Neural cell (in vitro differentiated cells): ENCODE results near the gene DAGLB. TPM values are rescaled to one million over a fixed set of nuclear protein-coding genes. Genes with fewer than 3 reads are reported as not detected.

Source experiments
- H2AFZ ChIP-seq: fragments of 200-600, 300-800 bp; sonication (generic), shearing (Covaris generic); 2 replicates; pipeline ENCODE4 v1.6.0; 2014; ENCODE audit warnings: low read depth, mild to moderate bottlenecking, antibody characterized with exemption, low read length, moderate library complexity
- H3F3A ChIP-seq: fragments of 200-600 bp; shearing (Covaris generic); 2 replicates; pipeline ENCODE4 v1.6.1; 2016; ENCODE audit warnings: mild to moderate bottlenecking, moderate library complexity, mixed read lengths, antibody characterized with exemption, low read length; ENCODE audit not compliant: insufficient read depth, poor library complexity, severe bottlenecking
- H3K27ac ChIP-seq: fragments of 200-600, 300-800 bp; sonication (generic), shearing (Covaris generic); 2 replicates; pipeline ENCODE4 v1.5.1; 2014; ENCODE audit warnings: mild to moderate bottlenecking, low read length, moderate library complexity
- H3K27me3 ChIP-seq: fragments of 300-800, 200-600 bp; sonication (generic), shearing (Covaris generic); 2 replicates; pipeline ENCODE4 v1.6.0; 2014; ENCODE audit warnings: mild to moderate bottlenecking, low read depth, low read length, moderate library complexity; ENCODE audit not compliant: insufficient read depth
- H3K36me3 ChIP-seq: fragments of 300-800, 200-600 bp; sonication (generic), shearing (Covaris generic); 2 replicates; pipeline ENCODE4 v1.5.1; 2014; ENCODE audit warnings: mild to moderate bottlenecking, antibody characterized with exemption, low read length, moderate library complexity; ENCODE audit not compliant: insufficient read depth
- H3K4me2 ChIP-seq: fragments of 300-800, 200-600 bp; sonication (generic), shearing (Covaris generic); 2 replicates; pipeline ENCODE4 v1.6.0; 2014; ENCODE audit warnings: mild to moderate bottlenecking, low read length
- H3K4me3 ChIP-seq: fragments of 300-800, 200-600 bp; sonication (generic), shearing (Covaris generic); 2 replicates; pipeline ENCODE4 v1.5.1; 2014; ENCODE audit warnings: mild to moderate bottlenecking, low read length, moderate library complexity
- H3K79me2 ChIP-seq: fragments of 200-600 bp; shearing (Covaris generic); replicated peaks from 2 replicates; pipeline ENCODE4 v1.6.0; 2014; ENCODE audit warnings: mild to moderate bottlenecking, low read length, moderate library complexity; ENCODE audit not compliant: insufficient read depth
- H3K9ac ChIP-seq: fragments of 300-800, 200-600 bp; sonication (generic), shearing (Covaris generic); 2 replicates; pipeline ENCODE4 v1.6.1; 2016; ENCODE audit warnings: mild to moderate bottlenecking, low read length, mixed read lengths
- H3K9me2 ChIP-seq: fragments of 200-600 bp; shearing (Covaris generic); 2 replicates; pipeline ENCODE4 v1.6.1; 2016; ENCODE audit warnings: mild to moderate bottlenecking, low read length, mixed read lengths; ENCODE audit not compliant: insufficient read depth
- H3K9me3 ChIP-seq: fragments of 200-600, 300-800 bp; sonication (generic), shearing (Covaris generic); 2 replicates; pipeline ENCODE4 v1.6.1; 2016; ENCODE audit warnings: mild to moderate bottlenecking, mixed run types, low read length, moderate library complexity, mixed read lengths
- H4K20me1 ChIP-seq: fragments of 200-600 bp; shearing (Covaris generic); 2 replicates; pipeline ENCODE4 v1.6.1; 2016; ENCODE audit warnings: mild to moderate bottlenecking, mixed run types; ENCODE audit not compliant: insufficient read depth
- EP300 ChIP-seq: fragments of 450-650 bp; conservative IDR thresholded peaks from 2 replicates; pipeline ENCODE4 v1.6.1; 2014; ENCODE audit warnings: antibody characterized with exemption, mild to moderate bottlenecking, moderate library complexity; ENCODE audit not compliant: poor library complexity, severe bottlenecking
- EZH2 ChIP-seq: fragments of 200-600, 300-800 bp; shearing (Covaris generic), sonication (generic); IDR thresholded peaks from 2 replicates; pipeline ENCODE4 v1.6.1; 2014; ENCODE audit warnings: antibody characterized with exemption, low read length, borderline replicate concordance, mild to moderate bottlenecking; ENCODE audit not compliant: insufficient read depth, poor library complexity, severe bottlenecking
- MXI1 ChIP-seq: fragments of 450-650 bp; conservative IDR thresholded peaks from 2 replicates; pipeline ENCODE4 v1.6.1; 2014; ENCODE audit warnings: antibody characterized with exemption, mild to moderate bottlenecking; ENCODE audit not compliant: poor library complexity, severe bottlenecking
- POLR2AphosphoS5 ChIP-seq: IDR thresholded peaks from 2 replicates; pipeline ENCODE4 v1.6.1; 2012
- RAD21 ChIP-seq: fragments of 450-650 bp; conservative IDR thresholded peaks from 2 replicates; pipeline ENCODE4 v1.6.1; 2014; ENCODE audit warnings: antibody characterized with exemption, mild to moderate bottlenecking, moderate library complexity
- SMC3 ChIP-seq: fragments of 450-650 bp; conservative IDR thresholded peaks from 2 replicates; pipeline ENCODE4 v1.6.1; 2014; ENCODE audit warnings: antibody characterized with exemption, mild to moderate bottlenecking, moderate library complexity; ENCODE audit not compliant: poor library complexity
- TAF1 ChIP-seq: IDR thresholded peaks from 2 replicates; pipeline ENCODE4 v1.6.1; 2012; ENCODE audit warnings: low read depth
- polyA plus RNA-seq: library from polyadenylated mRNA; depleted of rRNA; stranded (reverse); fragments of >200 nt; gene quantifications from 2 replicates; pipeline ENCODE4 v1.2.3, GENCODE V29; 2014
- TF ChIP-seq, protein P1 (sequence below): fragments of 450-650 bp; IDR thresholded peaks from 2 replicates; pipeline ENCODE4 v1.5.1; 2014; ENCODE audit warnings: antibody characterized with exemption, mild to moderate bottlenecking, moderate library complexity; ENCODE audit not compliant: poor library complexity, severe bottlenecking
- TF ChIP-seq, protein P2 (sequence below): IDR thresholded peaks from 2 replicates; pipeline ENCODE4 v1.6.1; 2012; ENCODE audit warnings: borderline replicate concordance

Gene DAGLB
- polyA plus RNA-seq, 1 donor from 2014 or later: 32.3 TPM

DNA sequence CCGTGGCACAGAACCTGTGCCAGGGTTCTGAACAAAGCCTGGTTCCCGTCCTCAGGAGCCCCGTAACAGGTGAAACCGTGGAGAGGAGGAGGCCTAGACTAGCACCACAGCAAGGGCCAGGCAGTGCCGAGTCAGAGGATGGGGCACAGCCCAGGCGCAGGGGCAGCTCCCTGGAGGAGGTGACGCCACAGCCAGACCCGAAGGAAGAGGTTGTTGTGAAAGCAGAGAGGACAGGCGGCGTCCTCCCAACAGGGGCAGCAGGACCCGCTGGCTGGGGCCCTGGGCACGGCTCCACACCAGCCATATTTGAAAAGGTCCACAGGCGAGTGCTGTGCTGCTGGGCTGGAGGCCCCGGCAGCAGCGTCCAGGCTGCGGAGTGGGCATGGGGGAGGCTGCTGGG is 25.7 kb downstream of the DAGLB start:
- Histone ChIP-seq H3K4me3 (no peak overlapping the region), H3K27ac (no peak overlapping the region), H3K9ac (no peak overlapping the region), H3K9me3 (no peaks in the 10 kb centered on the region), H3K9me2 (no peaks in the 10 kb centered on the region), H3K36me3 (no peaks in the 10 kb centered on the region), H3K27me3 (no peaks in the 10 kb centered on the region), H3K4me2 (no peak overlapping the region), H4K20me1 (no peaks in the 10 kb centered on the region), H2AFZ (no peak overlapping the region), H3K79me2 (no peaks in the 10 kb centered on the region), H3F3A (no peaks in the 10 kb centered on the region)
- TF ChIP-seq TAF1 (no peak), EP300 (no peak), MXI1 (no peak), POLR2AphosphoS5 (no peak), RAD21 (no peak), SMC3 (no peak)
- TF ChIP-seq, protein P1, sequence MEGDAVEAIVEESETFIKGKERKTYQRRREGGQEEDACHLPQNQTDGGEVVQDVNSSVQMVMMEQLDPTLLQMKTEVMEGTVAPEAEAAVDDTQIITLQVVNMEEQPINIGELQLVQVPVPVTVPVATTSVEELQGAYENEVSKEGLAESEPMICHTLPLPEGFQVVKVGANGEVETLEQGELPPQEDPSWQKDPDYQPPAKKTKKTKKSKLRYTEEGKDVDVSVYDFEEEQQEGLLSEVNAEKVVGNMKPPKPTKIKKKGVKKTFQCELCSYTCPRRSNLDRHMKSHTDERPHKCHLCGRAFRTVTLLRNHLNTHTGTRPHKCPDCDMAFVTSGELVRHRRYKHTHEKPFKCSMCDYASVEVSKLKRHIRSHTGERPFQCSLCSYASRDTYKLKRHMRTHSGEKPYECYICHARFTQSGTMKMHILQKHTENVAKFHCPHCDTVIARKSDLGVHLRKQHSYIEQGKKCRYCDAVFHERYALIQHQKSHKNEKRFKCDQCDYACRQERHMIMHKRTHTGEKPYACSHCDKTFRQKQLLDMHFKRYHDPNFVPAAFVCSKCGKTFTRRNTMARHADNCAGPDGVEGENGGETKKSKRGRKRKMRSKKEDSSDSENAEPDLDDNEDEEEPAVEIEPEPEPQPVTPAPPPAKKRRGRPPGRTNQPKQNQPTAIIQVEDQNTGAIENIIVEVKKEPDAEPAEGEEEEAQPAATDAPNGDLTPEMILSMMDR: no peak

DNA sequence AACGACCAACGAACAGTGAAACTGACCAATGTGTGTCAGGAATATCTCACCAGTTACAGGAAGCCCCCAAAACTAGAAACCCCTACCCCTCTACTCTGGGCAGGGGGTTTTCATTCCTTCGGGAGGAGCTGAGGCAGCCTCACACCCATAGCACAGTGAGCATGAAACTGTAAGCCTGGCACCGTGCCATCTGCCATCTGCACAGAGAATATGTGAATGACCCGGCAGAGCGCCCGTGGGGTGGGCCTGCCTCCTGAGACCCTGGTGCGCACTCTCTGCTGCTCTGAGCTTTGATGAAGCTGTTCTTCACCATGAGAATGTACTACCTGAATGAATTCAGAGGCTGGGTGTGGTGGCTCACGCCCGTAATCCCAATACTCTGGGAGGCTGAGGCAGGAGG is 27.1 kb downstream of the DAGLB start:
- Histone ChIP-seq H3F3A (no peaks in the 10 kb centered on the region), H3K4me3 (no peak overlapping the region), H3K27ac (no peak overlapping the region), H3K9me2 (no peaks in the 10 kb centered on the region), H3K9ac (no peak overlapping the region), H4K20me1 (no peaks in the 10 kb centered on the region), H3K79me2 (no peaks in the 10 kb centered on the region), H3K36me3 (no peaks in the 10 kb centered on the region), H3K9me3 (no peaks in the 10 kb centered on the region), H3K4me2 (no peak overlapping the region), H3K27me3 (no peaks in the 10 kb centered on the region), H2AFZ (no peak overlapping the region)
- TF ChIP-seq MXI1 (no peak), EP300 (no peak), POLR2AphosphoS5 (no peak), TAF1 (no peak), SMC3 (no peak), EZH2 (no peak), RAD21 (no peak)
- TF ChIP-seq, protein P1: no peak
- TF ChIP-seq, protein P2, sequence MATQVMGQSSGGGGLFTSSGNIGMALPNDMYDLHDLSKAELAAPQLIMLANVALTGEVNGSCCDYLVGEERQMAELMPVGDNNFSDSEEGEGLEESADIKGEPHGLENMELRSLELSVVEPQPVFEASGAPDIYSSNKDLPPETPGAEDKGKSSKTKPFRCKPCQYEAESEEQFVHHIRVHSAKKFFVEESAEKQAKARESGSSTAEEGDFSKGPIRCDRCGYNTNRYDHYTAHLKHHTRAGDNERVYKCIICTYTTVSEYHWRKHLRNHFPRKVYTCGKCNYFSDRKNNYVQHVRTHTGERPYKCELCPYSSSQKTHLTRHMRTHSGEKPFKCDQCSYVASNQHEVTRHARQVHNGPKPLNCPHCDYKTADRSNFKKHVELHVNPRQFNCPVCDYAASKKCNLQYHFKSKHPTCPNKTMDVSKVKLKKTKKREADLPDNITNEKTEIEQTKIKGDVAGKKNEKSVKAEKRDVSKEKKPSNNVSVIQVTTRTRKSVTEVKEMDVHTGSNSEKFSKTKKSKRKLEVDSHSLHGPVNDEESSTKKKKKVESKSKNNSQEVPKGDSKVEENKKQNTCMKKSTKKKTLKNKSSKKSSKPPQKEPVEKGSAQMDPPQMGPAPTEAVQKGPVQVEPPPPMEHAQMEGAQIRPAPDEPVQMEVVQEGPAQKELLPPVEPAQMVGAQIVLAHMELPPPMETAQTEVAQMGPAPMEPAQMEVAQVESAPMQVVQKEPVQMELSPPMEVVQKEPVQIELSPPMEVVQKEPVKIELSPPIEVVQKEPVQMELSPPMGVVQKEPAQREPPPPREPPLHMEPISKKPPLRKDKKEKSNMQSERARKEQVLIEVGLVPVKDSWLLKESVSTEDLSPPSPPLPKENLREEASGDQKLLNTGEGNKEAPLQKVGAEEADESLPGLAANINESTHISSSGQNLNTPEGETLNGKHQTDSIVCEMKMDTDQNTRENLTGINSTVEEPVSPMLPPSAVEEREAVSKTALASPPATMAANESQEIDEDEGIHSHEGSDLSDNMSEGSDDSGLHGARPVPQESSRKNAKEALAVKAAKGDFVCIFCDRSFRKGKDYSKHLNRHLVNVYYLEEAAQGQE: no peak
